Small intestine (tissue), 7 donors: ENCODE data around the gene DUSP28. TPM values are rescaled to one million over a fixed set of nuclear protein-coding genes. Genes with fewer than 3 reads are reported as not detected.

Experiments
- DNase-seq, 2 donors: peaks; one replicate each; pipeline versions ENCODE4 v3.0.0 to v3.0.0-alpha.2; 2013
- FAIRE-seq: peaks from 2 replicates; lab custom pipeline; 2012; peaks lifted over from hg19 to GRCh38; lab: Jason Lieb, UNC
- H3K27ac ChIP-seq, 3 donors: one replicate each; pipeline ENCODE4 v1.5.1; 2013; ENCODE audit warnings: low read length in 2 of 3, mild to moderate bottlenecking in 2 of 3, control low read depth in 1 of 3, inconsistent platforms in 1 of 3, low read depth in 1 of 3, moderate library complexity in 1 of 3
- H3K27me3 ChIP-seq, 3 donors: one replicate each; pipeline ENCODE4 v1.6.1; 2013; ENCODE audit warnings: low read length in 3 of 3, inconsistent platforms in 1 of 3; ENCODE audit not compliant: control insufficient read depth in 3 of 3, insufficient read depth in 3 of 3
- H3K36me3 ChIP-seq, 3 donors: one replicate each; pipeline ENCODE4 v1.6.1; 2013; ENCODE audit warnings: low read length in 3 of 3, inconsistent platforms in 1 of 3, low read depth in 1 of 3, mild to moderate bottlenecking in 1 of 3, moderate library complexity in 1 of 3; ENCODE audit not compliant: control insufficient read depth in 3 of 3, insufficient read depth in 2 of 3
- H3K4me1 ChIP-seq, 3 donors: one replicate each; pipeline ENCODE4 v1.6.1; 2013; ENCODE audit warnings: low read length in 2 of 3, inconsistent platforms in 1 of 3, low read depth in 1 of 3, mild to moderate bottlenecking in 1 of 3, moderate library complexity in 1 of 3; ENCODE audit not compliant: control insufficient read depth in 3 of 3, insufficient read depth in 2 of 3
- H3K4me3 ChIP-seq, 3 donors: one replicate each; pipeline ENCODE4 v1.5.1; 2013; ENCODE audit warnings: low read length in 3 of 3, control low read depth in 1 of 3, inconsistent platforms in 1 of 3, low read depth in 1 of 3, mild to moderate bottlenecking in 1 of 3, moderate library complexity in 1 of 3
- H3K9me3 ChIP-seq, 2 donors: one replicate each; pipeline ENCODE4 v1.6.1; 2013; ENCODE audit warnings: low read depth in 1 of 2, low read length in 1 of 2; ENCODE audit not compliant: control insufficient read depth in 2 of 2, insufficient read depth in 1 of 2
- WGBS, 3 donors: extraction: QIAGEN DNeasy Blood & Tissue Kit; methylation state at CpG; one replicate each; pipeline ENCODE4 v1.1.7; 2013; 5-methylcytosine and 5-hydroxymethylcytosine counted together
- polyA plus RNA-seq, 4 donors: library from polyadenylated mRNA; stranded (reverse) in 3 of 4; unstranded in 1 of 4; fragments of 200-250 nt in 3 of 4; fragments of 120-200 nt in 1 of 4; gene quantifications; one replicate each; pipeline versions ENCODE4 v1.2.1 to v1.2.3, GENCODE V29; 2013
- donor health status: healthy with polysubstance abuse.
- donor health status: control.
- donor health status: control.
- donor health status: Bipolar disorder and iron deficiency.
- donor health status: healthy.

The DUSP28 gene
- polyA plus RNA-seq, 4 donors, result 1.8 to 7.9 (median 5.0) TPM

GRCh38 chr2:240596491-240596931 lies 36.4 kb downstream of the DUSP28 start:
- FAIRE-seq, result no peak
- Histone ChIP-seq H3K4me1 (no peaks in the 10 kb centered on the region), H3K9me3 (no peaks in the 10 kb centered on the region), H3K4me3 (no peak overlapping the region), H3K27ac (no peak overlapping the region), H3K27me3 (no peaks in the 10 kb centered on the region), H3K36me3 (peaks cover 2 to 97% (median 10%) of the 10 kb centered on the region in 3 donors)
- WGBS, 3 donors, result 88 to 94% (median 91%) methylated on average over 21 to 23 of the region's 23 CpGs
- no peak for DNase-seq

DNA sequence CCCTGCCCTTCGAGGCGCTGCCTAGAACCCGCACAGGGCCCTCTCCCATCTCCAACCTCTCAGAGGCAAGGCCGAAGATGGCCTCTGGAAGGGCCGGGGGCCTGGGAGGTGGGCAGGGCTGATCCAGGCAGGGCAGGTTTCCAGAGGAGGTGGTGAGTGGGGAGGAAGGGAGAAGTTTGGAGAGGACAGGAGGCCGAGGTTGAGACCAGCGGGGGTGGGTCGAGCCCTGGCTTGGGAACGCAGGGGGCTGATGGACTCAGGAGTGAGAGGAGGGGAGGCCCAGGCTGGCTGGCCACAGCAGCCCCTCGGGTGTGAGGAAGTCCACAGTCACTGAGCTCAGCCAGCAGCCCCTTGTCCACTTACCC lies 36.9 kb downstream of the DUSP28 start:
- Histone ChIP-seq H3K4me3 (no peak overlapping the region), H3K36me3 (peaks cover 2 to 97% (median 8%) of the 10 kb centered on the region in 3 donors), H3K27ac (no peak overlapping the region), H3K4me1 (no peaks in the 10 kb centered on the region), H3K9me3 (no peaks in the 10 kb centered on the region), H3K27me3 (no peaks in the 10 kb centered on the region)
- 93 to 95% (median 95%) methylated on average over 10 of the region's 10 CpGs for WGBS, 3 donors
- FAIRE-seq (no peak), DNase-seq (no peak)

DNA sequence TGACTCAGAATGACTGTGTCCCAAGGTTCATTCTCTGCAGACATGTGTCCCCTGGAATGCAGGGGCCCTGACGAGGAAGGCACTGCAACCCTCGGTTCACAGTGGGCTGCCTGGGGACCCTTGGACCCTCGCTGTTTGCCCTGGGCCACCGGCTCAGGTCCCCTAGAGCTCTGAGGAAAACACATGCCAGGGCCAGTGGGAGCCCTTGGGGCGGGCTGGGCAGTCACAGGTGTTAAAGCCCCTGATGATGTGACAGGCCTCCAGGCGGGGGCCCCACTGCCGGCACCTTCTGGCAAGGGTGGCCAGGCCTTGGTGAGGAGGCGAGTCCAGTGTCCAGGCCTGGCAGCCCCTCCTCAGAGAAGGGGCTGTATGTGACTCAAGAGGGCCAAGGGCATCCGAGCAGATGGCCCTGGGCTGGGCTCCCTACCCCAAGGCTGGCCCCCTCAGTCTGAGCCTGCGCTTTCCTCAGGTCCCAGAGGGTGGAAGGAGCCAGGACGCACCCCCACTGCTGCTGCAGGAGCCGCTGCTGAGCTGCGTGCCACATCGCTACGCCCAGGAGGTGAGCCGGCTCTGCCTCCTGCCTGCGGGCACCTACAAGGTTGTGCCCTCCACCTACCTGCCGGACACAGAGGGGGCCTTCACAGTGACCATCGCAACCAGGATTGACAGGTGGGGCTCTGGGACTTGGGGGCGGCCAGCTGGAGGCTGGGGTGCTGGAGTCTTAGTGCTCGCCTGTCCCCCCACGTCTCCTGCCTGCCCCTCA lies 37.4 kb downstream of the DUSP28 start:
- H3K36me3 ChIP-seq, result peaks cover 2 to 95% (median 4%) of the 10 kb centered on the region in 3 donors
- no peaks in the 10 kb centered on the region for H3K9me3 ChIP-seq
- WGBS, 3 donors, result 91 to 95% (median 93%) methylated on average over 21 to 22 of the region's 22 CpGs
- H3K27ac ChIP-seq, result no peak overlapping the region
- H3K27me3 ChIP-seq, result no peaks in the 10 kb centered on the region
- FAIRE-seq, result no peak
- H3K4me3 ChIP-seq, result no peak overlapping the region
- no peaks in the 10 kb centered on the region for H3K4me1 ChIP-seq
- DNase-seq, result no peak

DNA sequence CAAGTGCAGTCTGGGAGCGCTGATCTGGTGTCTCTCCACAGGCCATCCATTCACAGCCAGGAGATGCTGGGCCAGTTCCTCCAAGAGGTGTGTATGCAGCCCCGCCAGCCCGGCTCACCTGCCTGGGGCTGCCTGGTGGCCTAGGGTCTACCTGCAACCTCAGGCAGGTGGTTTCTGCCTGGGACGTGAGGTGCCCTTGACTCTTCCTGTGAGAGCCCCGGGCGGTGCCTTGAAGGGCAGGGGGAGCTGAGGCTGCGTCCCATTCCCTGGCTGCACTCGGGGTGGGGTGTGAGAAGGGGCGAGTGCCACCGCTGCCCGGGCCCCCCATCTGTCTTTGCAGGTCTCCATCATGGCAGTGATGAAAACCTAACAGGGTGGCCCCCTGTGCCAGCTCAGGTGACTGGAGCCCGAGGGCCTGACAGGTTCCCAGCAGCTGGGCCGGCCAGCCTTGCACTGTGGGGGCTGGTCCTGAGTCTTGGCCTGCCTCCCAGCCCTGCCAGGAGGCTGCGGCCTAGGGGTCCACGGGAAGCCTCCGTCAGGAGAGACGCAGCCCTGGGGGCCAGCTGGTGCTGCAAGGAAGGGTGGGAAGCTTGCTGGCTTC lies 38.3 kb downstream of the DUSP28 start:
- no peak for DNase-seq
- Histone ChIP-seq H3K4me1 (peaks cover 0 to 7% (median 0%) of the 10 kb centered on the region in 3 donors), H3K27ac (no peak overlapping the region), H3K36me3 (peaks cover 2 to 95% (median 4%) of the 10 kb centered on the region in 3 donors), H3K9me3 (no peaks in the 10 kb centered on the region), H3K4me3 (no peak overlapping the region), H3K27me3 (no peaks in the 10 kb centered on the region)
- 94 to 97% (median 95%) methylated on average over 14 to 17 of the region's 17 CpGs for WGBS, 3 donors
- no peak for FAIRE-seq

GRCh38 chr2:240599141-240599583 lies 39.0 kb downstream of the DUSP28 start:
- Histone ChIP-seq H3K27ac (no peak overlapping the region), H3K36me3 (peaks cover 2 to 90% (median 4%) of the 10 kb centered on the region in 3 donors)
- DNase-seq, result no peak

DNA sequence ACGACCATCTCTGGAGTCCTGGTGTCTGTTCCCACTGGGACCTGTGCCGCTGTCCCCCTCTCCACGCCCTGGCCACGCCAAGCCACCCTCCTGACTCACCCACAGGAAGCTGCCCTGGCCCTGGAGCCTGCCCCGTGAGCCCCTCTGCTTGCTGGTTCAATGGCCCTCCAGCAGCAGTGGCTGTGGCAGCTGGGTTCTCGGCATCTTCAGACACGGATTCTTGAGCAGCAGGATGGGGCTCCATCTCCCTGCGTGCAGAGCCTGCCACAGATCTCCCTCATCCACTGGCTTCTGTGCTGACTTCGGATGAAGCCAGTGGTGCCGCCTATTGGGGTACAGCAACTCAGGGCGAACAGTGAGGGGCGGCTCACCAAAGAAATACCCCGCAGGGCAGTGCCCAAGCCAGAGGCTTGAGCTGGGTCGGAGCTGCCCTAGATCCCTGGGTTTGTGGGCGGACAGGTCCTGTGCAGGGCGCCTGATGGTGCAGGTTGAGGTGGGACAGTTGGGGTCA lies 40.3 kb downstream of the DUSP28 start:
- H3K9me3 ChIP-seq, result no peaks in the 10 kb centered on the region
- H3K27me3 ChIP-seq, result no peaks in the 10 kb centered on the region
- H3K4me1 ChIP-seq, result peaks cover 0 to 24% (median 0%) of the 10 kb centered on the region in 3 donors
- H3K27ac ChIP-seq, result no peak overlapping the region
- H3K4me3 ChIP-seq, result no peak overlapping the region
- H3K36me3 ChIP-seq, result peaks cover 2 to 77% (median 4%) of the 10 kb centered on the region in 3 donors
- WGBS, 3 donors, result 93 to 95% (median 95%) methylated on average over 16 of the region's 16 CpGs
- DNase-seq (no peak), FAIRE-seq (no peak)

More at GRCh38 chr2:240599141-240599583, 39.0 kb downstream of the DUSP28 start:
- 92 to 95% (median 95%) methylated on average over 11 of the region's 11 CpGs for WGBS, 3 donors
- no peaks in the 10 kb centered on the region for H3K27me3 ChIP-seq
- FAIRE-seq, result no peak
- no peaks in the 10 kb centered on the region for H3K9me3 ChIP-seq
- no peak overlapping the region for H3K4me3 ChIP-seq
- H3K4me1 ChIP-seq, result peaks cover 0 to 14% (median 0%) of the 10 kb centered on the region in 3 donors

GRCh38 chr2:240601061-240601830 lies 41.1 kb downstream of the DUSP28 start:
- DNase-seq (no peak), FAIRE-seq (no peak)
- 83 to 90% (median 85%) methylated on average over 20 of the region's 20 CpGs for WGBS, 3 donors
- Histone ChIP-seq H3K27ac (no peak overlapping the region), H3K36me3 (peaks cover 2 to 74% (median 4%) of the 10 kb centered on the region in 3 donors), H3K9me3 (no peaks in the 10 kb centered on the region), H3K27me3 (no peaks in the 10 kb centered on the region), H3K4me3 (no peak overlapping the region), H3K4me1 (peaks cover 0 to 24% (median 0%) of the 10 kb centered on the region in 3 donors)

DNA sequence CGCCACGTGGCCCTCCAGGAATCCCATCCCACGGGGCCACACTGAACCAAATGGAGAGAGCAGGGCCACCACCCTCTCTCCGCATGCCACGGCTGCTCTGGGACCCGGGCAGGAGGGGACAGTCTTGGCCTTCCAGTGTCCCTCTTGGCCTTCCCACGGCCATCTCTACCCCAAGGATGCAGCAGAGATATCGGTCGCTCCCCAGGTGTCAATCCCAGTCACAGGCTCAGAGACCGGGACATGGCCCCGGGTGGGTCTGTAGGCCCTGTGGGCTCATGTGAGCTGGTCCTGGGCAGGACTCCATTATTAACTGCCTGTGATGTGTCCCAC lies 41.6 kb downstream of the DUSP28 start:
- Histone ChIP-seq H3K36me3 (peaks cover 2 to 73% (median 4%) of the 10 kb centered on the region in 3 donors), H3K27ac (no peak overlapping the region), H3K4me1 (peaks cover 0 to 24% (median 0%) of the 10 kb centered on the region in 3 donors), H3K27me3 (no peaks in the 10 kb centered on the region), H3K4me3 (no peak overlapping the region), H3K9me3 (no peaks in the 10 kb centered on the region)
- DNase-seq, result no peak
- no peak for FAIRE-seq
- WGBS, 3 donors, result 93 to 100% (median 97%) methylated on average over 11 of the region's 11 CpGs
